Upper lobe of left lung (tissue), 4 donors: Measurements from ENCODE around the gene CPSF7.

Source experiments
- CTCF ChIP-seq, 6 experiments: fragments of 450-650 bp in 4 of 6; fragments of 200-600 bp in 2 of 6; sonication (generic) in 2 of 6; IDR thresholded peaks; one replicate each; pipeline ENCODE4 v1.5.1; 2016 to 2019; ENCODE audit warnings: antibody characterized with exemption in 6 of 6
- POLR2A ChIP-seq, 4 donors: fragments of 450-650 bp; IDR thresholded peaks; one replicate each; pipeline ENCODE4 v1.5.1; 2016 to 2017; ENCODE audit warnings: antibody characterized with exemption in 4 of 4, mild to moderate bottlenecking in 2 of 4
- POLR2AphosphoS5 ChIP-seq, 2 donors: sonication (generic); formaldehyde crosslinking; IDR thresholded peaks; one replicate each; pipeline ENCODE4 v1.5.1; 2017; ENCODE audit warnings: antibody characterized with exemption in 2 of 2

- TF ChIP-seq CTCF (IDR thresholded peaks at IDR 0.05): no peak
- no peak for TF ChIP-seq POLR2AphosphoS5 (IDR thresholded peaks at IDR 0.05)
- TF ChIP-seq POLR2A (IDR thresholded peaks at IDR 0.05): no peak
Measured at GRCh38 chr11:61401573-61401972, 28.2 kb downstream of the CPSF7 start.
